Transverse colon (tissue), 4 donors: ENCODE measurements around the gene AGK. TPM values are rescaled to one million over a fixed set of nuclear protein-coding genes. Genes with fewer than 3 reads are reported as not detected.

Experiments
- DNase-seq: peaks from one replicate; pipeline ENCODE4 v3.0.0-alpha.2; 2019
- H3K27ac ChIP-seq, 4 donors: fragments of 200-600 bp; sonication (generic); 2 replicates each; pipeline ENCODE4 v1.5.1; 2016 to 2018; ENCODE audit warnings: inconsistent platforms in 4 of 4
- H3K27me3 ChIP-seq: fragments of 200-600 bp; sonication (generic); 2 replicates; pipeline ENCODE4 v1.5.1; 2017; ENCODE audit warnings: inconsistent platforms
- H3K36me3 ChIP-seq, 4 donors: fragments of 200-600 bp; sonication (generic); 2 replicates each; pipeline ENCODE4 v1.5.1; 2017 to 2019; ENCODE audit warnings: inconsistent platforms in 4 of 4
- H3K4me1 ChIP-seq, 4 donors: fragments of 200-600 bp; sonication (generic); 2 replicates each; pipeline ENCODE4 v1.5.1; 2017 to 2020; ENCODE audit warnings: inconsistent platforms in 4 of 4
- H3K4me3 ChIP-seq, 4 donors: fragments of 200-600 bp; sonication (generic); 1 replicate in 1 of 4; 2 replicates in 3 of 4; pipeline versions ENCODE4 v1.5.1 to v1.6.1; 2017 to 2019; ENCODE audit warnings: inconsistent platforms in 4 of 4
- H3K9me3 ChIP-seq, 2 donors: fragments of 200-600 bp; sonication (generic); 2 replicates each; pipeline ENCODE4 v1.5.1; 2017 to 2019; ENCODE audit warnings: inconsistent platforms in 2 of 2
- EP300 ChIP-seq: sonication (generic); formaldehyde crosslinking; IDR thresholded peaks from one replicate; pipeline ENCODE4 v1.6.1; 2017; ENCODE audit warnings: antibody characterized with exemption, low read depth
- POLR2A ChIP-seq: fragments of 450-650 bp; IDR thresholded peaks from one replicate; pipeline ENCODE4 v1.6.1; 2016; ENCODE audit warnings: antibody characterized with exemption, mild to moderate bottlenecking, moderate library complexity
- POLR2AphosphoS5 ChIP-seq, 3 donors: sonication (generic); formaldehyde crosslinking; IDR thresholded peaks; one replicate each; pipeline ENCODE4 v1.6.1; 2016; ENCODE audit warnings: antibody characterized with exemption in 3 of 3
- WGBS, 2 donors: methylation state at CpG; one replicate each; pipeline ENCODE4 v1.1.5; 2018; ENCODE audit warnings: low coverage in 1 of 2; 5-methylcytosine and 5-hydroxymethylcytosine counted together
- in situ Hi-C, 4 donors: fragments of 200-750 bp; cut with MboI; loops; one replicate each; pipeline versions ENCODE4 v1.15.0 to v1.15.1; 2017; ENCODE audit warnings: low sequenced_read_pairs in 3 of 4, low pct_ligation_motif_present in 1 of 4, low pct_unique_long_range_greater_than_20kb in 1 of 4
- intact Hi-C: fragments of 100-400 bp; cut with DNase I; formaldehyde crosslinking; loops from one replicate; pipeline ENCODE4 v1.15.1; 2023; ENCODE audit warnings: low total_unique reads
- total RNA-seq, 4 donors: library from RNA; depleted of rRNA; stranded (reverse); fragments of >200 nt; gene quantifications; one replicate each; pipeline ENCODE4 v1.1.0, GENCODE V29; 2016
- TF ChIP-seq, protein P1 (sequence below), 5 experiments: fragments of 200-600 bp in 3 of 5; fragments of 450-650 bp in 2 of 5; sonication (generic) in 3 of 5; IDR thresholded peaks; 1 replicate in 2 of 5; 2 replicates in 3 of 5; pipeline ENCODE4 v1.5.1; 2016 to 2017; ENCODE audit warnings: antibody characterized with exemption in 5 of 5, inconsistent platforms in 3 of 5, mild to moderate bottlenecking in 2 of 5, moderate library complexity in 1 of 5

Gene AGK
- total RNA-seq, 4 donors from 2014 or later: 5.4 to 22.8 (median 19.1) TPM

DNA sequence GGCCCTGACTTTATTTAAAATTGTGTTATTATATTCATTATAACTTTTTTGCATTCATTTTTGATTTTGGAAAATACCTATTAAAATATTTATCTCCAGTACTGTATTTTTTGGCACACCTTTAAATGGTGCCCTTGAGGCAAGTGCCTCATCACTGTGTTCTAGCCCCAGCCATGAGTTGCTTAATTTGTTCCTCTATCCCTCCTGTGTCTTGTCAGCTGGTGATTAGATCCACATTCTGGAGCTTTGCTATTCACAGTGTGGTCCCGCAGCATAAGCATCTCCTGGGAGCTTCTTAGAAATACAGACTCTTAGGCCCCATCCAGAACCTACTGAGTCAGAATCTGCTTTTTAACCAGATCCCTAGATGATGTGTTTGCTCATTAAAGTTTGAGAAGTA lies 19.8 kb downstream of the AGK start:
- H3K27ac ChIP-seq: no peak overlapping the region
- no peak for TF ChIP-seq EP300
- TF ChIP-seq, protein P1, sequence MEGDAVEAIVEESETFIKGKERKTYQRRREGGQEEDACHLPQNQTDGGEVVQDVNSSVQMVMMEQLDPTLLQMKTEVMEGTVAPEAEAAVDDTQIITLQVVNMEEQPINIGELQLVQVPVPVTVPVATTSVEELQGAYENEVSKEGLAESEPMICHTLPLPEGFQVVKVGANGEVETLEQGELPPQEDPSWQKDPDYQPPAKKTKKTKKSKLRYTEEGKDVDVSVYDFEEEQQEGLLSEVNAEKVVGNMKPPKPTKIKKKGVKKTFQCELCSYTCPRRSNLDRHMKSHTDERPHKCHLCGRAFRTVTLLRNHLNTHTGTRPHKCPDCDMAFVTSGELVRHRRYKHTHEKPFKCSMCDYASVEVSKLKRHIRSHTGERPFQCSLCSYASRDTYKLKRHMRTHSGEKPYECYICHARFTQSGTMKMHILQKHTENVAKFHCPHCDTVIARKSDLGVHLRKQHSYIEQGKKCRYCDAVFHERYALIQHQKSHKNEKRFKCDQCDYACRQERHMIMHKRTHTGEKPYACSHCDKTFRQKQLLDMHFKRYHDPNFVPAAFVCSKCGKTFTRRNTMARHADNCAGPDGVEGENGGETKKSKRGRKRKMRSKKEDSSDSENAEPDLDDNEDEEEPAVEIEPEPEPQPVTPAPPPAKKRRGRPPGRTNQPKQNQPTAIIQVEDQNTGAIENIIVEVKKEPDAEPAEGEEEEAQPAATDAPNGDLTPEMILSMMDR (IDR thresholded peaks at IDR 0.05): no peak
- no peak for TF ChIP-seq POLR2A
- TF ChIP-seq POLR2AphosphoS5 (IDR thresholded peaks at IDR 0.05): no peak
- no peaks in the 10 kb centered on the region for H3K27me3 ChIP-seq
- no peak overlapping the region for H3K4me3 ChIP-seq
- DNase-seq: no peak
- H3K4me1 ChIP-seq: no peaks in the 10 kb centered on the region
- WGBS, 2 donors: 100% methylated on average over 1 of the region's 1 CpG; no CpG with 5 or more reads in 1 of the 2 donors
- no peaks in the 10 kb centered on the region for H3K9me3 ChIP-seq
- peaks cover 0 to 1% (median 0%) of the 10 kb centered on the region in 4 donors for H3K36me3 ChIP-seq
- in situ Hi-C loops (no loop called here), intact Hi-C loops (no loop called here)

DNA sequence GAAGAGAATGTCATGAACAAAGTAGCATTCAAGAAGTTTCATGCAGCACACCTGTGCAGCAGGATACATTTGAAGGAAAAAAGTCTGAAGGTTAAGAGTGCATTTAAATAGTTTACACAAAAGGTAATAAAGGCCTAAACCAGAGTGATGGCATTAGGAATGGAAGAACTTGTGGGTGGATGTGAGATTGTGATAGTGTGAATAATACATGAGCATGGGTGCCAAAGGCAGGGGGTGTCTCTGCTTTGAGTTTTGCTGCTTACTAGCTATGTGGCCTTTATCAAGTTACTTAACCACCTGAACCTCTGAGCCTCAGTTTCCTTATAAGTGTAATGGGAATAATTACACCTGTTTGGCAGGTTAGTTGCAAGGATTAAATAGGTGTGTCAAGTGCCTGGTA lies 21.0 kb downstream of the AGK start:
- in situ Hi-C loops: no loop called here
- Histone ChIP-seq H3K36me3 (no peaks in the 10 kb centered on the region), H3K4me3 (no peak overlapping the region), H3K9me3 (no peaks in the 10 kb centered on the region), H3K27ac (no peak overlapping the region), H3K27me3 (no peaks in the 10 kb centered on the region), H3K4me1 (no peaks in the 10 kb centered on the region)
- TF ChIP-seq, protein P1 (IDR thresholded peaks at IDR 0.05): no peak
- TF ChIP-seq POLR2A (no peak), EP300 (no peak), POLR2AphosphoS5 (IDR thresholded peaks at IDR 0.05) (no peak)
- intact Hi-C loops: no loop called here
- no peak for DNase-seq

DNA sequence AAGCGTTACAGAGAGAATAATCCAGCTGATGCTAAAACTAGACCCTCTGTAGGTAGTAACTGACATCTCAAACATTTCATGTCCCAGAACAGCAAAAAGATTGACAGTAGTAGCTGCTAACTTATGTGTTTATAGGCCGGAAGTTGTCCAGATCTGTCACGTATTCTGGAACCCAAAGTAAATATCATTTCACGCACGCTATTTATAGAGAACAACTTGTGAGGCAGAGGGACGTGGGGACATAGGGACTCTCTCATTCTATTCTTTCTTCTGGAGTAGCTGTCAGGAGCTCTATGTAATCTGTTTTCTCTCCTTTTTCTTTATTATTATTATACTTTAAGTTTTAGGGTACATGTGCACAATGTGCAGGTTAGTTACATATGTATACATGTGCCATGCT lies 22.3 kb downstream of the AGK start:
- H3K4me1 ChIP-seq: no peaks in the 10 kb centered on the region
- TF ChIP-seq EP300 (no peak), POLR2A (no peak), POLR2AphosphoS5 (IDR thresholded peaks at IDR 0.05) (no peak)
- TF ChIP-seq, protein P1 (IDR thresholded peaks at IDR 0.05): no peak
- no peaks in the 10 kb centered on the region for H3K27me3 ChIP-seq
- DNase-seq: no peak
- no peaks in the 10 kb centered on the region for H3K36me3 ChIP-seq
- WGBS, 2 donors: 92 to 97% methylated on average over 2 to 6 of the region's 6 CpGs
- no peaks in the 10 kb centered on the region for H3K9me3 ChIP-seq
- intact Hi-C loops (no loop called here), in situ Hi-C loops (no loop called here)
- H3K27ac ChIP-seq: no peak overlapping the region
- H3K4me3 ChIP-seq: no peak overlapping the region

DNA sequence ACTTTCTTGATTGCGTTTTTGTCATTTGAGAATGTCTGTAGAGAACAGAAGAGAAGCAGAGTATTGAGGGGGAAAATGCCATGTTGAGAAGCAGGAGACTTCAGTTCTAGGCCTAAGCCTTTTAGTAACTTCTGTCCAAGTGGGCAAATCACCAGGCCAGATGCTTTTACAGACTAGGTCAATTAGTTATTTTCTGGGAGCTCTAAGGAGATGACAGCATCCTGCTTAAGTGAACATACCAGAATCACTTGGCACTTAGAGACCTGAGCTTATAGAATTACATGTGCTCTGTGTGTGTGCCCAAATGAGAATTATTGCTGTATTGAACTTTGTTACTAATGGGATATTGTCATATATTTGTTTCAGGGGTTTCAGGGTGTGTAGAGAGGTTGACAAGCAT lies 24.0 kb downstream of the AGK start:
- no peaks in the 10 kb centered on the region for H3K4me1 ChIP-seq
- peaks cover 0 to 6% (median 0%) of the 10 kb centered on the region in 4 donors for H3K36me3 ChIP-seq
- intact Hi-C loops: no loop called here
- peaks cover 0 to 8% of the 10 kb centered on the region in 2 donors for H3K9me3 ChIP-seq
- no peak overlapping the region for H3K27ac ChIP-seq
- no peaks in the 10 kb centered on the region for H3K27me3 ChIP-seq
- TF ChIP-seq EP300: no peak
- TF ChIP-seq POLR2A: no peak
- TF ChIP-seq, protein P1 (IDR thresholded peaks at IDR 0.05): no peak
- TF ChIP-seq POLR2AphosphoS5 (IDR thresholded peaks at IDR 0.05): no peak
- DNase-seq: no peak
- in situ Hi-C loops: no loop called here
- no peak overlapping the region for H3K4me3 ChIP-seq
- WGBS, 2 donors: 86 to 97% methylated on average over 1 of the region's 1 CpG
